OCI-LY7 (cell line): ENCODE results near the gene ZNF441. TPM values are rescaled to one million over a fixed set of nuclear protein-coding genes. Genes with fewer than 3 reads are reported as not detected.

Experiments used
- BruUV-seq: library from RNA; stranded (reverse); fragments of 400-500 nt; replicated peaks from 2 replicates; lab custom pipeline; 2021; lab: Mats Ljungman, UMichigan
- CTCF ChIA-PET: fragments of 300-600 bp; sonication (Branson Sonifier 250); formaldehyde crosslinking; loops from one replicate; lab custom pipeline; 2022; ENCODE audit warnings: antibody characterized with exemption; ENCODE audit not compliant: unreplicated experiment; lab: Charles Lee
- POLR2A ChIA-PET: fragments of 300-600 bp; sonication (Branson Sonifier 250); formaldehyde crosslinking; loops from one replicate; lab custom pipeline; 2022; ENCODE audit warnings: antibody characterized with exemption; lab: Charles Lee
- DNase-seq: peaks from one replicate; pipeline ENCODE4 v3.0.0-alpha.2; 2015; ENCODE audit warnings: low spot score
- H2AFZ ChIP-seq: fragments of 200-600 bp; sonication (generic), shearing (Covaris generic); 2 replicates; pipeline ENCODE4 v1.6.1; 2014; ENCODE audit warnings: mild to moderate bottlenecking, antibody characterized with exemption, low read length, moderate library complexity
- H3K27ac ChIP-seq: fragments of 200-600 bp; sonication (generic); 2 replicates; pipeline ENCODE4 v1.5.1; 2014; ENCODE audit warnings: mixed run types, low read depth, mild to moderate bottlenecking, moderate library complexity, low read length, inconsistent platforms; ENCODE audit not compliant: poor library complexity, severe bottlenecking
- H3K36me3 ChIP-seq: fragments of 200-600 bp; sonication (generic); 2 replicates; pipeline ENCODE4 v1.6.1; 2014; ENCODE audit warnings: mild to moderate bottlenecking, antibody characterized with exemption, low read length, moderate library complexity, mixed read lengths; ENCODE audit not compliant: insufficient read depth
- H3K4me1 ChIP-seq: fragments of 200-600 bp; sonication (generic); 2 replicates; pipeline ENCODE4 v1.5.1; 2014; ENCODE audit warnings: mild to moderate bottlenecking, low read length; ENCODE audit not compliant: insufficient read depth, poor library complexity, severe bottlenecking
- H3K4me2 ChIP-seq: fragments of 200-600 bp; sonication (generic); 2 replicates; pipeline ENCODE4 v1.6.1; 2014; ENCODE audit warnings: mild to moderate bottlenecking, low read length
- H3K4me3 ChIP-seq: fragments of 200-600 bp; sonication (generic); 2 replicates; pipeline ENCODE4 v1.5.1; 2014; ENCODE audit warnings: mild to moderate bottlenecking, low read depth, low read length; ENCODE audit not compliant: poor library complexity, severe bottlenecking
- H3K79me2 ChIP-seq: fragments of 200-600 bp; sonication (generic); 2 replicates; pipeline ENCODE4 v1.6.1; 2016; ENCODE audit warnings: low read depth, mild to moderate bottlenecking, low read length, moderate library complexity, mixed read lengths; ENCODE audit not compliant: insufficient read depth
- H3K9me2 ChIP-seq: fragments of 200-600 bp; sonication (generic); 2 replicates; pipeline ENCODE4 v1.6.1; 2016; ENCODE audit warnings: mild to moderate bottlenecking, low read length, mixed read lengths; ENCODE audit not compliant: insufficient read depth
- H3K9me3 ChIP-seq: fragments of 200-600 bp; sonication (generic); 2 replicates; pipeline ENCODE4 v1.6.1; 2014; ENCODE audit warnings: mild to moderate bottlenecking, mixed run types, low read length, mixed read lengths
- H4K20me1 ChIP-seq: fragments of 200-600 bp; sonication (generic); 2 replicates; pipeline ENCODE4 v1.6.1; 2014; ENCODE audit warnings: mild to moderate bottlenecking, antibody characterized with exemption, low read length, moderate library complexity, mixed read lengths; ENCODE audit not compliant: insufficient read depth
- CTCF ChIP-seq: fragments of 200-600 bp; sonication (generic); conservative IDR thresholded peaks from 2 replicates; pipeline ENCODE4 v1.5.1; 2014; ENCODE audit warnings: mild to moderate bottlenecking, antibody characterized with exemption, low read length, moderate library complexity, mixed read lengths
- EZH2phosphoT487 ChIP-seq: fragments of 200-600 bp; sonication (generic); IDR thresholded peaks from 2 replicates; pipeline ENCODE4 v1.6.1; 2018; ENCODE audit warnings: low read depth, borderline replicate concordance, mild to moderate bottlenecking, mixed run types, antibody characterized with exemption, low read length, moderate library complexity, mixed read lengths
- intact Hi-C: fragments of 100-400 bp; cut with micrococcal nuclease; formaldehyde crosslinking; loops from one replicate; pipeline ENCODE4 v1.10.0; 2022; ENCODE audit not compliant: unreplicated experiment
- total RNA-seq, 2 experiments: library from RNA; depleted of rRNA in 1 of 2; stranded (reverse); fragments of >200 nt in 1 of 2; shearing (Covaris generic) in 1 of 2; gene quantifications; 2 replicates each; pipeline ENCODE4 v1.2.3, GENCODE V29; 2014 to 2022

Gene ZNF441
- total RNA-seq, 2 experiments from 2014 or later = 8.4 to 14.5 TPM

DNA sequence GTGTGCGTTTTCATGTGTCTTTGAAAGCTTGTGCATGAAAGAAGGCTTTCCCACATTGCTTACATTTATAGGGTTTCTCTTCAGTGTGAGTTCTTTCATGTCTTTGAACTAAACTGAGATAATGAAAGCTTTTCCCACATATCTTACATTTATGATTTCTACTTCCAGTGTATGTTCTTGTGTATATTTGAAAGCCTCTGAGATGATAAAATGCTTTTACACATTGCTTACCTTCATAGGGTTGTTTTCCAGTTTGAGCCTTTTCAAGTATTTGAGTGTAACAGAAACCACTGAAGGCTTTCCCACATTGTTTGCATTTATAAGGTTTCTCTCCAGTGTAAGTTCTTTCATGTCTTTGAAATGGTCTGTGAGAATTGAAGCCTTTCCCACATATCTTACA is 9.8 kb upstream of the ZNF441 start:
- H3K36me3 ChIP-seq = no peaks in the 10 kb centered on the region
- TF ChIP-seq CTCF = no peak
- TF ChIP-seq EZH2phosphoT487 = no peak
- no peaks in the 10 kb centered on the region for H3K79me2 ChIP-seq
- H2AFZ ChIP-seq = no peak overlapping the region
- ChIA-PET CTCF (no interaction called here), POLR2A (no interaction called here)
- DNase-seq = no peak
- BruUV-seq = no TSS peak
- intact Hi-C loops = no loop called here
- H3K27ac ChIP-seq = no peak overlapping the region
- H3K4me3 ChIP-seq = no peak overlapping the region
- no peaks in the 10 kb centered on the region for H3K9me3 ChIP-seq
- H3K4me1 ChIP-seq = no peaks in the 10 kb centered on the region
- no peaks in the 10 kb centered on the region for H3K9me2 ChIP-seq
- no peak overlapping the region for H3K4me2 ChIP-seq
- H4K20me1 ChIP-seq = no peaks in the 10 kb centered on the region

DNA sequence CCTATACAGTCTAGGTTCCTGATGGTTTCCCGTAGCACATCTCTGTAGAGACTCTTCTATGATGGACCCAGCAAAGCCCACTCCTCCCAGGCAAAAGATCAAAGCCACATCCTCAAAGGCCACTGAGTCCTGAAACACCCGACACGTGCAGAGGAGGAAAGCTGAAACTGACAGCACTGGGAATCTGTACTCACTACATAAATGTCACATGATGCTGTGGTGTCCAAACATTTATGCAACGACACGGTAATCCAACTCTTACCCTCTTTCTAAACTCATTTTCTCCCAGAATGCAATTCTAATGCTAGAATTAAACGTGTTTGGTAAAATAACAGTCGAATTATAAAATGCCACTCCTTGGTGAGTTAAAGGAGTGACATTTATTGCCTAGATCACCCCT is 7.0 kb upstream of the ZNF441 start:
- Histone ChIP-seq H3K79me2 (no peaks in the 10 kb centered on the region), H3K4me3 (no peak overlapping the region), H3K27ac (no peak overlapping the region), H3K9me2 (no peaks in the 10 kb centered on the region), H3K4me2 (no peak overlapping the region), H3K4me1 (no peaks in the 10 kb centered on the region), H3K36me3 (no peaks in the 10 kb centered on the region), H4K20me1 (no peaks in the 10 kb centered on the region), H2AFZ (no peak overlapping the region), H3K9me3 (peaks cover 10% of the 10 kb centered on the region; the same call in 1 of the 2 replicates)
- POLR2A ChIA-PET = no interaction called here
- CTCF ChIA-PET = no interaction called here
- intact Hi-C loops = no loop called here
- no peak for TF ChIP-seq EZH2phosphoT487
- no peak for TF ChIP-seq CTCF
- no TSS peak for BruUV-seq
- DNase-seq = no peak

DNA sequence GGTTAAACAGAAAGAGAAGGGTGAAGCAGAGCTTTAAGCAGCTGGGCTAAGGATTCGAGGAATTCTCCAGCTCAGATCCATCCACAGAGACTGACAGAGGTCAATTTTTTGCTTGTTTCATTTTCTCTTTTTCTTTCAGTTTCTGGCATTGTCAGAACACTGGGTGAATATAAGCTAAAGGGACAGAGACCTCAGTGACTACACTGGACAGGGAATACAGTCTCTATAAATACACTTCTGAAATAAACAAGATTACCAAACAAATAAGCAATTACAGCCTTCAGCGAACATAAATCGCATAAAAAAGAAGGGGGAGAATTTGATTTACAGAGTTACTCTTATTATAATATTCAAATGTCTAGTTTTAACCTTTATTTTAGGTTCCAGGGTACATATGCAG is 3.7 kb upstream of the ZNF441 start:
- H3K79me2 ChIP-seq = no peaks in the 10 kb centered on the region
- intact Hi-C loops = no loop called here
- H2AFZ ChIP-seq = no peak overlapping the region
- H3K4me3 ChIP-seq = no peak overlapping the region
- DNase-seq = no peak
- no peaks in the 10 kb centered on the region for H4K20me1 ChIP-seq
- H3K9me2 ChIP-seq = no peaks in the 10 kb centered on the region
- TF ChIP-seq EZH2phosphoT487 (no peak), CTCF (no peak)
- POLR2A ChIA-PET = no interaction called here
- H3K27ac ChIP-seq = no peak overlapping the region
- no TSS peak for BruUV-seq
- H3K4me1 ChIP-seq = peaks cover 8% of the 10 kb centered on the region
- H3K9me3 ChIP-seq = peaks cover 10% of the 10 kb centered on the region; the same call in 1 of the 2 replicates
- H3K4me2 ChIP-seq = no peak overlapping the region
- no peaks in the 10 kb centered on the region for H3K36me3 ChIP-seq
- CTCF ChIA-PET = no interaction called here
